DMS53 (cell line): ENCODE data around the gene CCDC192.

Experiments used
- DNase-seq: peaks from one replicate; lab custom pipeline; 2025; lab: John Stamatoyannopoulos, UW

CCDC192 gene

GRCh38 chr5:127985811-127986325 is 282.7 kb downstream of the CCDC192 start:
- no peak for DNase-seq

GRCh38 chr5:127987354-127988145 is 284.4 kb downstream of the CCDC192 start:
- no peak for DNase-seq

GRCh38 chr5:127988146-127988760 is 285.1 kb downstream of the CCDC192 start:
- DNase-seq = peak; percentile 86
